Measurements from ENCODE around the gene TMEM253. TPM values are rescaled to one million over a fixed set of nuclear protein-coding genes. Genes with fewer than 3 reads are reported as not detected.
A peak's percentile ranks its signal among the peaks of the same experiment; 100 is the strongest.

The TMEM253 gene
- polyA plus RNA-seq, 1 of the 3 experiments (the other 2 are of a cell fraction): 0.82 TPM

GRCh38 chr14:21142357-21142756, 41.5 kb downstream of the TMEM253 start:
- no peak for DNase-seq
- Histone ChIP-seq H3K4me3 (ENCODE audit: low read depth in 2 of 2, low read length in 1 of 2) (no peak overlapping the region), H3K9ac (no peak overlapping the region), H3K4me1 (ENCODE audit: control insufficient read depth in 1 of 2, insufficient read depth in 2 of 2, low read depth in 1 of 2, low read length in 1 of 2) (no peaks in the 10 kb centered on the region), H3K27me3 (ENCODE audit: insufficient read depth) (no peaks in the 10 kb centered on the region; the same call in 1 of the 2 replicates), H3K9me3 (no peaks in the 10 kb centered on the region), H3K79me2 (ENCODE audit: insufficient read depth) (no peaks in the 10 kb centered on the region), H3K4me2 (0 out of 2 replicates have a peak overlapping the region, but pooled peaks have one; percentile 60), H3K36me3 (replicated peaks in 1 of 2; ENCODE audit: control insufficient read depth in 1 of 2, insufficient read depth in 2 of 2, low read length in 1 of 2) (no peaks in the 10 kb centered on the region), H3K9me2 (no peaks in the 10 kb centered on the region), H3F3A (replicated peaks; ENCODE audit: insufficient read depth) (no peaks in the 10 kb centered on the region), H4K20me1 (ENCODE audit: insufficient read depth) (no peaks in the 10 kb centered on the region), H2AFZ (ENCODE audit: low read depth) (no peak overlapping the region), H3K27ac (ENCODE audit: low read depth in 2 of 2, low read length in 1 of 2) (no peak overlapping the region)
- 18% methylated on average over 1 of the region's 1 CpG for WGBS (ENCODE audit: low lambda C conversion rate)
- TF ChIP-seq YY1 (IDR thresholded peaks at IDR 0.05; ENCODE audit: low read depth): no peak
- no peak for TF ChIP-seq RAD21 (IDR thresholded peaks at IDR 0.05; ENCODE audit: low read length)
- no peak for TF ChIP-seq IRF3 (IDR thresholded peaks at IDR 0.05; ENCODE audit: low read depth, low read length)
- TF ChIP-seq EP300 (IDR thresholded peaks at IDR 0.05; ENCODE audit: borderline replicate concordance in 1 of 2, low read depth in 1 of 2, low read length in 1 of 2): no peak
- no peak for TF ChIP-seq SMC3 (IDR thresholded peaks at IDR 0.05; ENCODE audit: low read depth, low read length)
- TF ChIP-seq FOXJ3 (CRISPR knock-in tag; IDR thresholded peaks at IDR 0.05): no peak
- TF ChIP-seq FOSL2 (IDR thresholded peaks at IDR 0.05; ENCODE audit: borderline replicate concordance, low read depth): no peak
- no peak for TF ChIP-seq GABPA (IDR thresholded peaks at IDR 0.05; ENCODE audit: low read depth)
- no peak for TF ChIP-seq PBX3 (IDR thresholded peaks at IDR 0.05)
- no peak for TF ChIP-seq RXRA (IDR thresholded peaks at IDR 0.05; ENCODE audit: borderline replicate concordance, low read depth)
- TF ChIP-seq ELF1 (IDR thresholded peaks at IDR 0.05): no peak
- TF ChIP-seq GATA2 (CRISPR knock-in tag; IDR thresholded peaks at IDR 0.05): no peak
- TF ChIP-seq EZH2phosphoT487 (IDR thresholded peaks at IDR 0.05; ENCODE audit: borderline replicate concordance, low read depth): no peak
- no peak for TF ChIP-seq RCOR1 (IDR thresholded peaks at IDR 0.05; ENCODE audit: low read length)
- ChIA-PET CTCF (no interaction called here), POLR2A (no interaction called here)

DNA sequence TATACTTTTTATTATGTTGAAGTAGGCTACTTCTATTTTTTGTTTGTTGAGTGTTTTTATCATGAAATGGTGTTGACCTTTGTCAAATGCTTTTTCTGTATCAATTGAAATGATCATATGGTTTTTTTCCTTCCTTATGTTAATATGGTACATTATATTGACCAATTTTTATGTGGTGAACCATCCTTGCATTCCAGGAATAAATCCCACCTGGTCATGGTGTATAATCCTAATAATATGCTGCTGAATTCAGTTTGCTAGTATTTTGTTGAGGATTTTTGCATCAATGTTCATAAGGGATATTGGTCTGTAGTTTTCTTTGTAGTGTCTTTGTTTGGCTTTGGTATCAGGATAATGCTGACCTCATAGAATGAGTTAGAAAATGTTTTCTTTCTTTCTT, 44.6 kb downstream of the TMEM253 start:
- Histone ChIP-seq H3K9me3 (no peaks in the 10 kb centered on the region), H3K9me2 (no peaks in the 10 kb centered on the region), H3K4me2 (no peak overlapping the region), H3F3A (replicated peaks; ENCODE audit: insufficient read depth) (no peaks in the 10 kb centered on the region), H3K36me3 (replicated peaks in 1 of 2; ENCODE audit: control insufficient read depth in 1 of 2, insufficient read depth in 2 of 2, low read length in 1 of 2) (no peaks in the 10 kb centered on the region), H3K27ac (ENCODE audit: low read depth in 2 of 2, low read length in 1 of 2) (no peak overlapping the region), H2AFZ (ENCODE audit: low read depth) (no peak overlapping the region), H3K4me3 (ENCODE audit: low read depth in 2 of 2, low read length in 1 of 2) (no peak overlapping the region), H3K79me2 (ENCODE audit: insufficient read depth) (no peaks in the 10 kb centered on the region), H3K9ac (no peak overlapping the region), H4K20me1 (ENCODE audit: insufficient read depth) (no peaks in the 10 kb centered on the region), H3K27me3 (ENCODE audit: insufficient read depth) (peaks cover 8% of the 10 kb centered on the region; the same call in 1 of the 2 replicates), H3K4me1 (ENCODE audit: control insufficient read depth in 1 of 2, insufficient read depth in 2 of 2, low read depth in 1 of 2, low read length in 1 of 2) (no peaks in the 10 kb centered on the region)
- TF ChIP-seq JUND (IDR thresholded peaks at IDR 0.05) (no peak), SIN3A (IDR thresholded peaks at IDR 0.05; ENCODE audit: borderline replicate concordance, low read depth, low read length) (no peak), EP300 (IDR thresholded peaks at IDR 0.05; ENCODE audit: borderline replicate concordance in 1 of 2, low read depth in 1 of 2, low read length in 1 of 2) (no peak), EZH2phosphoT487 (IDR thresholded peaks at IDR 0.05; ENCODE audit: borderline replicate concordance, low read depth) (no peak), GABPA (IDR thresholded peaks at IDR 0.05; ENCODE audit: low read depth) (no peak), MAX (IDR thresholded peaks at IDR 0.05; ENCODE audit: low read depth) (no peak), NRF1 (IDR thresholded peaks at IDR 0.05; ENCODE audit: low read depth, low read length) (no peak), NFIC (IDR thresholded peaks at IDR 0.05; ENCODE audit: borderline replicate concordance) (no peak), TCF12 (IDR thresholded peaks at IDR 0.05) (no peak)
- TF ChIP-seq, protein P1, sequence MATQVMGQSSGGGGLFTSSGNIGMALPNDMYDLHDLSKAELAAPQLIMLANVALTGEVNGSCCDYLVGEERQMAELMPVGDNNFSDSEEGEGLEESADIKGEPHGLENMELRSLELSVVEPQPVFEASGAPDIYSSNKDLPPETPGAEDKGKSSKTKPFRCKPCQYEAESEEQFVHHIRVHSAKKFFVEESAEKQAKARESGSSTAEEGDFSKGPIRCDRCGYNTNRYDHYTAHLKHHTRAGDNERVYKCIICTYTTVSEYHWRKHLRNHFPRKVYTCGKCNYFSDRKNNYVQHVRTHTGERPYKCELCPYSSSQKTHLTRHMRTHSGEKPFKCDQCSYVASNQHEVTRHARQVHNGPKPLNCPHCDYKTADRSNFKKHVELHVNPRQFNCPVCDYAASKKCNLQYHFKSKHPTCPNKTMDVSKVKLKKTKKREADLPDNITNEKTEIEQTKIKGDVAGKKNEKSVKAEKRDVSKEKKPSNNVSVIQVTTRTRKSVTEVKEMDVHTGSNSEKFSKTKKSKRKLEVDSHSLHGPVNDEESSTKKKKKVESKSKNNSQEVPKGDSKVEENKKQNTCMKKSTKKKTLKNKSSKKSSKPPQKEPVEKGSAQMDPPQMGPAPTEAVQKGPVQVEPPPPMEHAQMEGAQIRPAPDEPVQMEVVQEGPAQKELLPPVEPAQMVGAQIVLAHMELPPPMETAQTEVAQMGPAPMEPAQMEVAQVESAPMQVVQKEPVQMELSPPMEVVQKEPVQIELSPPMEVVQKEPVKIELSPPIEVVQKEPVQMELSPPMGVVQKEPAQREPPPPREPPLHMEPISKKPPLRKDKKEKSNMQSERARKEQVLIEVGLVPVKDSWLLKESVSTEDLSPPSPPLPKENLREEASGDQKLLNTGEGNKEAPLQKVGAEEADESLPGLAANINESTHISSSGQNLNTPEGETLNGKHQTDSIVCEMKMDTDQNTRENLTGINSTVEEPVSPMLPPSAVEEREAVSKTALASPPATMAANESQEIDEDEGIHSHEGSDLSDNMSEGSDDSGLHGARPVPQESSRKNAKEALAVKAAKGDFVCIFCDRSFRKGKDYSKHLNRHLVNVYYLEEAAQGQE (IDR thresholded peaks at IDR 0.05; ENCODE audit: low read depth, low read length): no peak
- ChIA-PET POLR2A (no interaction called here), CTCF (interaction anchor here (3.7 kb wide), 1 partner anchor 9 kb away, joined by 15 read pairs; no protein-coding TSS in a partner anchor)
- DNase-seq: no peak
